Heart left ventricle (tissue), 16 donors: ENCODE results near the gene NINJ2. TPM values are rescaled to one million over a fixed set of nuclear protein-coding genes. Genes with fewer than 3 reads are reported as not detected.

Experiments used
- ATAC-seq, 4 donors: fragments of 200-7000 bp; cut with Tn5 transposase; one replicate each; pipeline ENCODE4 v1.9.1; 2020 to 2022; ENCODE audit warnings: moderate library complexity in 4 of 4, mild to moderate bottlenecking in 3 of 4, moderate number of reproducible peaks in 1 of 4
- DNase-seq, 5 donors: peaks; one replicate each; pipeline ENCODE4 v3.0.0-alpha.2; 2020
- H3K27ac ChIP-seq, 12 donors: fragments of 200-600 bp; sonication (generic) in 4 of 12; one replicate each; pipeline versions ENCODE4 v1.5.0 to v1.8.0; 2016 to 2022; ENCODE audit warnings: mild to moderate bottlenecking in 2 of 12
- H3K27me3 ChIP-seq, 9 donors: fragments of 200-600 bp; sonication (generic) in 2 of 9; one replicate each; pipeline versions ENCODE4 v1.5.1 to v1.8.0; 2016 to 2022; ENCODE audit warnings: mild to moderate bottlenecking in 3 of 9
- H3K36me3 ChIP-seq, 9 donors: fragments of 200-600 bp; sonication (generic) in 2 of 9; one replicate each; pipeline versions ENCODE4 v1.5.0 to v1.8.0; 2018 to 2022; ENCODE audit warnings: mild to moderate bottlenecking in 2 of 9
- H3K4me1 ChIP-seq, 12 donors: fragments of 200-600 bp; sonication (generic) in 4 of 12; one replicate each; pipeline versions ENCODE4 v1.5.0 to v1.8.0; 2016 to 2022; ENCODE audit warnings: mild to moderate bottlenecking in 3 of 12
- H3K4me3 ChIP-seq, 12 donors: fragments of 200-600 bp; sonication (generic) in 4 of 12; one replicate each; pipeline versions ENCODE4 v1.5.0 to v1.8.0; 2017 to 2022; ENCODE audit warnings: mild to moderate bottlenecking in 9 of 12, moderate library complexity in 4 of 12
- H3K9me3 ChIP-seq, 12 donors: fragments of 200-600 bp; sonication (generic) in 4 of 12; one replicate each; pipeline versions ENCODE4 v1.5.0 to v1.8.0; 2016 to 2022; ENCODE audit warnings: mild to moderate bottlenecking in 1 of 12
- POLR2A ChIP-seq, 2 donors: fragments of 450-650 bp; IDR thresholded peaks; one replicate each; pipeline ENCODE4 v1.6.1; 2017; ENCODE audit warnings: antibody characterized with exemption in 2 of 2, mild to moderate bottlenecking in 2 of 2, moderate library complexity in 2 of 2
- WGBS, 4 donors: extraction: QIAGEN DNeasy Blood & Tissue Kit in 2 of 4; methylation state at CpG; one replicate each; pipeline versions ENCODE4 v1.1.5 to v1.1.7; 2013 to 2018; 5-methylcytosine and 5-hydroxymethylcytosine counted together
- intact Hi-C, 10 donors: fragments of 100-400 bp; cut with DNase I; formaldehyde crosslinking; loops; one replicate each; pipeline versions ENCODE4 v1.11.1 to v1.14.2; 2022
- polyA plus RNA-seq, 2 donors: library from polyadenylated mRNA; stranded (reverse); fragments of 200-250 nt; gene quantifications; one replicate each; pipeline ENCODE4 v1.2.3, GENCODE V29; 2013
- total RNA-seq, 9 donors: library from RNA; depleted of rRNA in 2 of 9; stranded (reverse); fragments of >200 nt in 2 of 9; fragmentation: NEBNext Ultra II Directional in 3 of 9; extraction: Animal tissue kit (Norgen Biotek cat#: 25700) in 3 of 9; gene quantifications; one replicate each; pipeline versions ENCODE4 v1.1.0 to v1.2.4, GENCODE V29; 2016 to 2023
- TF ChIP-seq, protein P1 (sequence below), 12 donors: fragments of 200-600 bp; sonication (generic) in 4 of 12; IDR thresholded peaks; one replicate each; pipeline versions ENCODE4 v1.5.0 to v1.8.0; 2018 to 2022; ENCODE audit warnings: antibody characterized with exemption in 12 of 12, mild to moderate bottlenecking in 5 of 12
- donor health status: ischemic (EF 13 %, LVEDD 7.1; RV severe dilation, severe dysfunction).
- donor health status: healthy with polysubstance abuse.
- donor health status: DM: no; HTN: yes; CAD: no.
- donor health status: DM: no; HTN: no; CAD: no.
- donor health status: ischemic (EF 25% LVEDD 6.9; RV normal size, moderate dysfunction).
- donor health status: ischemic (EF 25% LVEDD 5.7; RV mildly dilated, moderate dysfunction).
- donor health status: healthy.
- donor health status: DM: yes; HTN: yes; CAD: no.
- donor health status: ischemic (EF 35%, LVEDD 5.7; RV mildly dilated, moderate dysfunction).
- donor health status: nonischemic (EF 11% LVEDD 7.7; RV severe dilation, severe dysfunction).
- donor health status: DM: yes; HTN: yes; CAD: no.
- donor health status: PGD.
- donor health status: ischemic (EF 29% LVEDD 5.4; RV normal size, mild dysfunction).
- donor health status: nonischemic (EF 23%, LVEDD 6.1; RV moderate dilation, normal function).

The NINJ2 gene
- total and polyA plus RNA-seq, 11 donors, result 2.8 to 15.0 (median 5.2) TPM

DNA sequence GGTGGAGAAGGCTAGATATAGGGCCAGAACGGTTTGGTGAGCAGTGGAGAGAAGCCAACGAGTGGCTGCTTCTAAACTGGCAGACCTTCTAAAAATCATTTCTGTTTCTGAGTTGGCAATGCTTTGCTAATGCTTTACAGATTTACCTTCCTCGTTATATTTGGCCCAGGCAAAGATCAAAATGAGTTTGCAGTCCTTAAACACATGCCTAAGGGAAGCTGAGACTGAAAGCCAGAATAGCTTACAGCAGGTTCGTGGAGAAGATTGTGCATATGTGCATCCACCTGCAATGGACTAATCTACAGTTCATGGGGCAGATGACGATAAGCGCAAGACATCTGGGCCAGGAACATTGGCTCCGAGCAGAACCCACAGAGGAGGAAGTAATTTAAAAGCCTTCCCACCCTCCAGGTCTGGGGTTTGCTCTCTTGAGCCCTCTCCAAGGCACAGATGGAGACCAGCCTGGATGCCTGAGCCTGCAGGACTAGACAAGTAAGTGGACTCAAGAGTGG lies 99.4 kb downstream of the NINJ2 start:
- no peaks in the 10 kb centered on the region for H3K9me3 ChIP-seq
- intact Hi-C loops, result loop anchor here in 3 of 10 donors (10.0 kb wide), 3 partner anchors 361 to 1021 kb away; no protein-coding TSS in a partner anchor
- H3K36me3 ChIP-seq, result peaks cover 0 to 18% (median 10%) of the 10 kb centered on the region in 9 donors
- WGBS, 4 donors, result 62 to 78% (median 72%) methylated on average over 7 of the region's 7 CpGs
- H3K4me1 ChIP-seq, result peaks cover 0 to 55% (median 4%) of the 10 kb centered on the region in 12 donors
- H3K27me3 ChIP-seq, result no peaks in the 10 kb centered on the region
- H3K27ac ChIP-seq, result peak overlapping the region in 1 of 12 donors; percentile 88
- DNase-seq (no peak), ATAC-seq (no peak)
- peak overlapping the region in 1 of 12 donors; percentile 48 for H3K4me3 ChIP-seq
- no peak for TF ChIP-seq POLR2A (IDR thresholded peaks at IDR 0.05)
- TF ChIP-seq, protein P1, sequence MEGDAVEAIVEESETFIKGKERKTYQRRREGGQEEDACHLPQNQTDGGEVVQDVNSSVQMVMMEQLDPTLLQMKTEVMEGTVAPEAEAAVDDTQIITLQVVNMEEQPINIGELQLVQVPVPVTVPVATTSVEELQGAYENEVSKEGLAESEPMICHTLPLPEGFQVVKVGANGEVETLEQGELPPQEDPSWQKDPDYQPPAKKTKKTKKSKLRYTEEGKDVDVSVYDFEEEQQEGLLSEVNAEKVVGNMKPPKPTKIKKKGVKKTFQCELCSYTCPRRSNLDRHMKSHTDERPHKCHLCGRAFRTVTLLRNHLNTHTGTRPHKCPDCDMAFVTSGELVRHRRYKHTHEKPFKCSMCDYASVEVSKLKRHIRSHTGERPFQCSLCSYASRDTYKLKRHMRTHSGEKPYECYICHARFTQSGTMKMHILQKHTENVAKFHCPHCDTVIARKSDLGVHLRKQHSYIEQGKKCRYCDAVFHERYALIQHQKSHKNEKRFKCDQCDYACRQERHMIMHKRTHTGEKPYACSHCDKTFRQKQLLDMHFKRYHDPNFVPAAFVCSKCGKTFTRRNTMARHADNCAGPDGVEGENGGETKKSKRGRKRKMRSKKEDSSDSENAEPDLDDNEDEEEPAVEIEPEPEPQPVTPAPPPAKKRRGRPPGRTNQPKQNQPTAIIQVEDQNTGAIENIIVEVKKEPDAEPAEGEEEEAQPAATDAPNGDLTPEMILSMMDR (IDR thresholded peaks at IDR 0.05), result no peak

DNA sequence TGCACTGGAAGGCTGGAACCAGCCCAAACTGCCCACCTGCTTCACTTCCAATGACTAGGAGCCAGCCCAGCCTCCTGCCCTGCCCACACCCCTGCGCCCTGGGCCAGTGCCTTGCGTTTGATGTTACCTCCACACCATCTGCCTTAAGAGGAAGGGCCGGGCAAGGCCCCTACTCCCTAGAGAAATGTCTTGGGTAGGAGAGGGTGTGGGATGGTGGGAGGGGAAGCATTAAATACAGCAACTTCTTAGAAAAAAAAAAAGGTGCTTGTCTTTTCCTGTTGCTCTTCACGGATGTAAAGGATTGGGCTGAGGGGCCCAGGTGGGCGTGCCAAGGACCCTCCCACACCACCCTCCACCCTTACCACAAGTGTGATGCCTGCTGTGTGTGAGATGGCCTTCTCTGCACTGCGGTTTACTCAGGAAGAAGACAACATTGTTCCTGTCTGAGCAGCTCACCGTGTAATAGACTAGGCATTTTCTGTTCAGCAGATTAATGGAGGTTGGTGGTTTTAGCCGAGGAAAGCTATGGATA lies 99.9 kb downstream of the NINJ2 start:
- TF ChIP-seq, protein P1 (IDR thresholded peaks at IDR 0.05), result no peak
- no peak for TF ChIP-seq POLR2A (IDR thresholded peaks at IDR 0.05)
- H3K27me3 ChIP-seq, result no peaks in the 10 kb centered on the region
- H3K27ac ChIP-seq, result peak overlapping the region in 5 of 12 donors; percentile 3 to 88 (median 13)
- H3K4me1 ChIP-seq, result peaks cover 0 to 55% (median 4%) of the 10 kb centered on the region in 12 donors
- intact Hi-C loops, result loop anchor here in 3 of 10 donors (10.0 kb wide), 3 partner anchors 361 to 1021 kb away; no protein-coding TSS in a partner anchor
- DNase-seq (peak in 1 of 5 donors; percentile 64), ATAC-seq (no peak)
- peak overlapping the region in 1 of 12 donors; percentile 48 for H3K4me3 ChIP-seq
- peaks cover 0 to 18% (median 10%) of the 10 kb centered on the region in 9 donors for H3K36me3 ChIP-seq
- 65 to 79% (median 73%) methylated on average over 8 of the region's 8 CpGs for WGBS, 4 donors
- no peaks in the 10 kb centered on the region for H3K9me3 ChIP-seq

DNA sequence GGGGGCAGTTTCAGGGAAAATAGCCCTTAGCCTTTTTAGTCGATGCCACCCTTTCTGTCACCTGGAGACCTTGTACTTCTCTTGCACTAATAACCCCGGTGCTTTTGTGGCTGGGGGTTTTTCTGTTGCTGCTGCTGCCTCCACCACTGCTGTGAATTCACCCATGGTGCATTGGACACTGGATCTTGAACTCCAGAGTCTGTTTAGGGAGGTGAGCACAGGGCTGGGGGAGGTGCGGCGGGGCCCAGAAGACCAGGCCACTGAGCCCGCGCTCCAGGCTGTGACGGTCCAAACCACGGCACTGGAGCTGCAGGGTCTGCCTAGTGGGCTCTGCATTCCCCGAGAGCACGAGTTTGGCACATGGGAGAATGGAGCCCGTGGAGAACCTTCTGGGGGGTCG lies 100.6 kb downstream of the NINJ2 start:
- Histone ChIP-seq H3K9me3 (no peaks in the 10 kb centered on the region), H3K27me3 (no peaks in the 10 kb centered on the region), H3K4me3 (peak overlapping the region in 3 of 12 donors; percentile 0 to 48 (median 5)), H3K27ac (peak overlapping the region in 5 of 12 donors; percentile 5 to 88 (median 13)), H3K4me1 (peaks cover 0 to 55% (median 4%) of the 10 kb centered on the region in 12 donors), H3K36me3 (peaks cover 0 to 18% (median 10%) of the 10 kb centered on the region in 9 donors)
- DNase-seq (peak in 1 of 5 donors; percentile 49), ATAC-seq (no peak)
- WGBS, 4 donors, result 77 to 88% (median 85%) methylated on average over 10 to 12 of the region's 12 CpGs
- TF ChIP-seq, protein P1 (IDR thresholded peaks at IDR 0.05), result no peak
- no peak for TF ChIP-seq POLR2A (IDR thresholded peaks at IDR 0.05)
- intact Hi-C loops, result loop anchor here in 3 of 10 donors (10.0 kb wide), 3 partner anchors 362 to 1022 kb away; no protein-coding TSS in a partner anchor

DNA sequence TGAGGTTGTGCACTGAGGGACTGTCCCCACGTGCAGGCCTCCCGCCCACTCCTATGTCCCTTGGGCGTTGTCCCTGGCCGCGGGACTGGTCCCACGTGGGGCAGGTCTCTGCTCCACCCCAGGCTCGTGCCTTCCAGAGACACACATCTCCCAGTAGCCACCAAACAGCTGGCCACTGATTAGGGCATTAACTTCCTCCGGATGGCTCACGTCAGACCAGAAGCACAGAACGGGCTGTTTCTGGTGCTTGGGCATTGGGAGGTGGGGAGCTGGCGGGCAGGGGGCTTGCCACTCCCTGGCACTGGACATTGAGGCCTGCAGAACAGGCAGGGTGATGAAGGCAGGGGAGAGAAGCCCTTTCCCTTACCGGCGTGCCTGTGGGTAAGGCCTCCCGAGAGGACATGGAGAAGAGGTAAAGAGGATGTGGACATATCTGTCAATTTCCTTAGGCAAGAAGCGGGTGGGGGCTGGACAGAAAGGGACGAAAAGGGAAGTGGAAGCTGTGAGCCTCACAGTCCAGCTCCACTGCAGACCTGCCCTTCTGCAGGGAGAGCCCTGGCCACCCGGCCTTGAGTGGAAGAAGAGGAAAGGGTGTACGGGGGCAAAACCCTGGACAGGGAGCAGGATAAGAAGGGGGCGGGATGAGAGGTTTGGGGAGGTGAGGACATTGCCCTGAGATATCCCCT lies 101.2 kb downstream of the NINJ2 start:
- Histone ChIP-seq H3K9me3 (no peaks in the 10 kb centered on the region), H3K36me3 (peaks cover 0 to 19% (median 10%) of the 10 kb centered on the region in 9 donors), H3K4me3 (peak overlapping the region in 9 of 12 donors; percentile 6 to 48 (median 30)), H3K27ac (peak overlapping the region in 7 of 12 donors; percentile 30 to 88 (median 45)), H3K27me3 (no peaks in the 10 kb centered on the region), H3K4me1 (peaks cover 0 to 55% (median 4%) of the 10 kb centered on the region in 12 donors)
- DNase-seq (peak in 4 of 5 donors; percentile 51 to 80 (median 72)), ATAC-seq (peak; percentile 17 to 57 (median 38))
- no peak for TF ChIP-seq POLR2A (IDR thresholded peaks at IDR 0.05)
- TF ChIP-seq, protein P1 (IDR thresholded peaks at IDR 0.05), result no peak
- WGBS, 4 donors, result 38 to 57% (median 49%) methylated on average over 18 to 19 of the region's 19 CpGs
- intact Hi-C loops, result loop anchor here in 3 of 10 donors (10.0 kb wide), 3 partner anchors 363 to 1023 kb away; no protein-coding TSS in a partner anchor
